Coronary artery (tissue), 2 donors: ENCODE results near the gene LOXL1.
"Not testable (repeated sequence)": the region's sequence is repeated elsewhere in the genome, so short reads cannot be mapped to it uniquely, and the experiment has no call there.

ENCODE experiments used
- DNase-seq: peaks from one replicate; pipeline ENCODE4 v3.0.0-alpha.2; 2017; ENCODE audit warnings: low spot score
- H3K27ac ChIP-seq, 2 donors: fragments of 200-600 bp; sonication (generic); one replicate each; pipeline ENCODE4 v1.5.1; 2016 to 2019
- H3K4me3 ChIP-seq: fragments of 200-600 bp; sonication (generic); 2 replicates; pipeline ENCODE4 v1.5.1; 2016; ENCODE audit warnings: mild to moderate bottlenecking, moderate library complexity
- CTCF ChIP-seq: fragments of 200-600 bp; sonication (generic); IDR thresholded peaks from one replicate; pipeline ENCODE4 v1.5.1; 2019; ENCODE audit warnings: antibody characterized with exemption

The LOXL1 gene

GRCh38 chr15:73955326-73955725 is 29.1 kb downstream of the LOXL1 start:
- no peak for TF ChIP-seq CTCF
- DNase-seq, result peak; percentile 71
- Histone ChIP-seq H3K27ac (peak overlapping the region in 1 of 2 donors; percentile 15), H3K4me3 (no peak overlapping the region)

- DNase-seq, result peak; percentile 67
- peak overlapping the region in 1 of 2 donors; percentile 54 for H3K27ac ChIP-seq
- H3K4me3 ChIP-seq, result no peak overlapping the region
- no peak for TF ChIP-seq CTCF
These were observed 29.8 kb downstream of the LOXL1 start for GRCh38 chr15:73955861-73956742.

GRCh38 chr15:73956743-73957135 is 30.5 kb downstream of the LOXL1 start:
- H3K27ac ChIP-seq, result peak overlapping the region in 1 of 2 donors; percentile 54
- no peak overlapping the region for H3K4me3 ChIP-seq
- TF ChIP-seq CTCF, result no peak
- peak; percentile 79 for DNase-seq

GRCh38 chr15:73957276-73957675 is 31.0 kb downstream of the LOXL1 start:
- peak; percentile 73 for DNase-seq

GRCh38 chr15:73957785-73958184 is 31.5 kb downstream of the LOXL1 start:
- Histone ChIP-seq H3K27ac (no peak overlapping the region), H3K4me3 (no peak overlapping the region)
- DNase-seq, result peak; percentile 50
- no peak for TF ChIP-seq CTCF

More at GRCh38 chr15:73957276-73957675, 31.0 kb downstream of the LOXL1 start:
- TF ChIP-seq CTCF, result no peak
- peak overlapping the region in 1 of 2 donors; percentile 54 for H3K27ac ChIP-seq
- H3K4me3 ChIP-seq, result no peak overlapping the region

GRCh38 chr15:73959012-73959581 is 32.8 kb downstream of the LOXL1 start:
- peak; percentile 45 for DNase-seq
- TF ChIP-seq CTCF, result no peak
- no peak overlapping the region for H3K27ac ChIP-seq
- no peak overlapping the region for H3K4me3 ChIP-seq

GRCh38 chr15:73959801-73960200 is 33.5 kb downstream of the LOXL1 start:
- no peak for TF ChIP-seq CTCF
- peak; percentile 56 for DNase-seq
- Histone ChIP-seq H3K27ac (no peak overlapping the region), H3K4me3 (no peak overlapping the region)

- not testable (repeated sequence) for DNase-seq, H3K4me3 ChIP-seq, H3K27ac ChIP-seq
These were observed 34.3 kb downstream of the LOXL1 start for GRCh38 chr15:73960472-73961070.
